Calu3 (cell line): Measurements from ENCODE around the gene TMEM127. TPM values are rescaled to one million over a fixed set of nuclear protein-coding genes. Genes with fewer than 3 reads are reported as not detected.

ENCODE experiments used
- BruUV-seq: library from RNA; stranded (reverse); fragments of 400-500 nt; replicated peaks from 2 replicates; lab custom pipeline; 2021; lab: Mats Ljungman, UMichigan
- CTCF ChIA-PET: fragments of 300-600 bp; sonication (Branson Sonifier 250); formaldehyde crosslinking; loops from one replicate; lab custom pipeline; 2022; ENCODE audit warnings: antibody characterized with exemption; lab: Charles Lee
- DNase-seq: peaks from one replicate; pipeline ENCODE4 v3.0.0; 2022
- H3K27ac Mint-ChIP-seq: one replicate; pipeline ENCODE4 v1.8.0; 2022; ENCODE audit warnings: mixed read lengths; ENCODE audit not compliant: unreplicated experiment
- H3K27me3 Mint-ChIP-seq: one replicate; pipeline ENCODE4 v1.8.0; 2022; ENCODE audit warnings: mixed read lengths; ENCODE audit not compliant: unreplicated experiment
- H3K36me3 Mint-ChIP-seq: one replicate; pipeline ENCODE4 v1.8.0; 2022; ENCODE audit warnings: mild to moderate bottlenecking, moderate library complexity, mixed read lengths; ENCODE audit not compliant: insufficient read depth, unreplicated experiment
- H3K4me1 Mint-ChIP-seq: one replicate; pipeline ENCODE4 v1.8.0; 2022; ENCODE audit warnings: mild to moderate bottlenecking, low read depth, mixed read lengths; ENCODE audit not compliant: unreplicated experiment
- H3K4me3 Mint-ChIP-seq: one replicate; pipeline ENCODE4 v1.8.0; 2022; ENCODE audit warnings: mild to moderate bottlenecking, low read depth, moderate library complexity, mixed read lengths; ENCODE audit not compliant: unreplicated experiment
- H3K9me3 Mint-ChIP-seq: one replicate; pipeline ENCODE4 v1.8.0; 2022; ENCODE audit warnings: low read depth, mixed read lengths; ENCODE audit not compliant: unreplicated experiment
- intact Hi-C: fragments of 100-400 bp; cut with micrococcal nuclease; formaldehyde crosslinking; loops from one replicate; pipeline ENCODE4 v1.10.0; 2022; ENCODE audit not compliant: unreplicated experiment
- total RNA-seq: library from RNA; stranded (reverse); gene quantifications from 2 replicates; pipeline ENCODE4 v1.2.3, GENCODE V29; 2022
- TF ChIP-seq, protein P1 (sequence below): fragments of 200-600 bp; IDR thresholded peaks from one replicate; pipeline ENCODE4 v1.8.0; 2022; ENCODE audit warnings: antibody characterized with exemption; ENCODE audit not compliant: unreplicated experiment

The TMEM127 gene
- total RNA-seq, 1 experiment from 2014 or later = 50.7 TPM

DNA sequence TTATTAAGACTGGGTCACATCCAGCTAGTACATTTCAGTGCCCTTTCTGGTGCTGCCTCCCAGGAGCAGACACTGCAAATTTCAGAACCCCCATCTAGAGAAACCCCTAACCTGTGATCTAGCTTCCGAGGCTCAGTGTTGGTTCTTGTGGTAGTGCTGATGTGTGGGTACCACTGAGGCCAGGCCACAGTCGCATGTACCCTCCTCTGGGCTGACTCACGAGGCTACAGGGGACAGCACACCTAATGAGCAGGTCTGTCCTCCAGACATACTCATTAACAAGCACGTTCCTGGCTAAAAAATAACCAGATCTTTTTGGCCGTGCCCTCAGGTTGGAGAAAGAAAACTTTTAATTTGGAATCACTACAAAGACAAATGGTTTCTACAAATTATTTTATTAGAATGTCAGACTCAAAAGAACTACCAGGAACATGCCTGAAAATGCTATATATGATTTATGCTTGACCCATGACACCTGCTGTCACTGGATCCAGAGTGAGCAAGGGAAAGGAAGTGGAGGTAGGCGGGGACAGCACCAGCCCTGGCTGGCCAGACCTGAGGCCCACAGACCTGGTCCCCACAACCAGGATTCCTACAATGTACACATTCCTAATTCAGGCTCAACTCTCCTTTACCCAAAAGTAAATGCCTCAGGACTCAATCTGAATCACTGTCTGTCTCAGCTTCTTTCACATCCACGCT lies 8.7 kb upstream of the TMEM127 start:
- TF ChIP-seq, protein P1, sequence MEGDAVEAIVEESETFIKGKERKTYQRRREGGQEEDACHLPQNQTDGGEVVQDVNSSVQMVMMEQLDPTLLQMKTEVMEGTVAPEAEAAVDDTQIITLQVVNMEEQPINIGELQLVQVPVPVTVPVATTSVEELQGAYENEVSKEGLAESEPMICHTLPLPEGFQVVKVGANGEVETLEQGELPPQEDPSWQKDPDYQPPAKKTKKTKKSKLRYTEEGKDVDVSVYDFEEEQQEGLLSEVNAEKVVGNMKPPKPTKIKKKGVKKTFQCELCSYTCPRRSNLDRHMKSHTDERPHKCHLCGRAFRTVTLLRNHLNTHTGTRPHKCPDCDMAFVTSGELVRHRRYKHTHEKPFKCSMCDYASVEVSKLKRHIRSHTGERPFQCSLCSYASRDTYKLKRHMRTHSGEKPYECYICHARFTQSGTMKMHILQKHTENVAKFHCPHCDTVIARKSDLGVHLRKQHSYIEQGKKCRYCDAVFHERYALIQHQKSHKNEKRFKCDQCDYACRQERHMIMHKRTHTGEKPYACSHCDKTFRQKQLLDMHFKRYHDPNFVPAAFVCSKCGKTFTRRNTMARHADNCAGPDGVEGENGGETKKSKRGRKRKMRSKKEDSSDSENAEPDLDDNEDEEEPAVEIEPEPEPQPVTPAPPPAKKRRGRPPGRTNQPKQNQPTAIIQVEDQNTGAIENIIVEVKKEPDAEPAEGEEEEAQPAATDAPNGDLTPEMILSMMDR = no peak
- DNase-seq = no peak
- no peak overlapping the region for H3K4me3 Mint-ChIP-seq
- no peak overlapping the region for H3K27ac Mint-ChIP-seq
- peaks cover 86% of the 10 kb centered on the region for H3K36me3 Mint-ChIP-seq
- H3K9me3 Mint-ChIP-seq = no peaks in the 10 kb centered on the region
- TSS peak; percentile 32 for BruUV-seq
- H3K27me3 Mint-ChIP-seq = no peaks in the 10 kb centered on the region
- intact Hi-C loops = no loop called here
- no peaks in the 10 kb centered on the region for H3K4me1 Mint-ChIP-seq
- CTCF ChIA-PET = no interaction called here

DNA sequence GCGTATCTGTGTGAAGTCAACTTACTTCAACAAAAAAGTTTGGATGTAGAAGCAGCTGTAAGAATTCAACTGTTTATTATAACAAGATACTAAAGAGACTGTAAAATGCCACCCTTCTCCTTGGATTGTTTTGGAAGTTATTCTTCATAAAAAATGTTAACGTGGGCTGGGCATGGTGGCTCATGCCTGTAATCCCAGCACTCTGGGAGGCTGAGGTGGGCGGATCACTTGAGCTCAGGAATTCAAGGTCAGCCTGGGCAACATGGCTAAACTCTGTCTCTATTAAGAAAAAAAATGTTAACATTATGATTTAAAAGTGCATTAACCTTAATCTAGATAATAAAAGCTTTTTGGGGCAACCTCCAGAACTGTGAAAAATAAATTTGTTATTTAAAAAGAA lies 8.0 kb upstream of the TMEM127 start:
- Mint-ChIP-seq H3K4me1 (no peaks in the 10 kb centered on the region), H3K27ac (no peak overlapping the region), H3K36me3 (peaks cover 85% of the 10 kb centered on the region), H3K27me3 (no peaks in the 10 kb centered on the region), H3K9me3 (no peaks in the 10 kb centered on the region), H3K4me3 (no peak overlapping the region)
- BruUV-seq = no TSS peak
- CTCF ChIA-PET = interaction anchor here (0.7 to 1.0 kb wide), 3 partner anchors 92 to 281 kb away, joined by 3 to 5 read pairs (median 4); no protein-coding TSS in a partner anchor
- no peak for DNase-seq
- intact Hi-C loops = no loop called here
- TF ChIP-seq, protein P1 = no peak

DNA sequence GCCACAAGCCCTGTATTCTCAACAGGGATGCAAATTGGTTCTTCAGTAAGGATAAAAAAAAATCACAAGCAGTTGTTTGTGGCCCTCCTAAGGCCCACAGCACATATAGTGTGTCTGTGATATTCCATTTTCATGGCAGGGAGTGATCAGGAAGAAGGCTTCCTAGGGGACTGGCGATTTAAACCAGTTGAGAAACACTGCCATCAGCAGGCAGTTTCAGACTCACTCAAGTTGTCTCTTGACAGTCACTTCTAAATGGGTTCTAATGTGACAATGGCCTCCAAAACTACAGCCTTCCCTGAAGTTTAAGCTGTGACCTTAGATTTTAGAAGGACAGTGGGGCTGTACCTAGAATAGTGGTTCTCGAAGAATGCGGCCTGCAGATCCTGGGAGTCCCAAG lies 6.2 kb upstream of the TMEM127 start:
- peaks cover 78% of the 10 kb centered on the region for H3K36me3 Mint-ChIP-seq
- CTCF ChIA-PET = no interaction called here

DNA sequence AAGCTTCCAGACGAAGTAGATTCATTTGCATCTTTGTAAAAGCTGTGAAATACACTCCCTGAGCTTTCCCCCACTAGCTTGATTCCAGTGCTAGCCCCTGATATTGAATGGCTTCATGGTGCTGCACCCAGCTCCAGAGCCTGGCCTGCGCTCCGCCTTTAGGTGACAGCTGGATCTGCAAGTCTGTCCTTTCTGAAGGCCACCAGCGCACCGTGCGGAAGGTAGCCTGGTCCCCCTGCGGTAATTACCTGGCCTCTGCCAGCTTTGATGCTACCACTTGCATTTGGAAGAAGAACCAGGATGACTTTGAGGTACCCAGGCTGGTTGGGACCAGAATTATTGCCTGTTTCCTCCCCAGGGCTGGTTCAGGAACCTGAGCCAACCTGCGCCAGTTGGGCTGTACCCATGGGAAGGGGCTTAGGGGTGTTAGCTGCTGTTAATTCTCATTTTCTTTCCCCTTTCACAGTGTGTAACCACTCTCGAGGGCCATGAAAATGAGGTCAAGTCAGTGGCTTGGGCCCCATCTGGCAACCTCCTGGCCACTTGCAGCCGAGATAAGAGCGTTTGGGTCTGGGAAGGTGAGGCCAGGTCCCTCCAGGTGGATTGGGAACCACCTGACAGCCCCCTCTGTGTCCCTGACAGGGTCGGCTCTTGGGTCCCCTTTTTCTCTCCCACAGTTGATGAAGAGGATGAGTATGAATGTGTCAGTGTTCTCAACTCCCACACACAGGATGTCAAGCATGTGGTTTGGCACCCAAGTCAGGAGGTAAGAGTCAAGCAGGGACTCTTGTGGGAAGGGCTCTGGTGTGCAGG lies 1.6 kb upstream of the TMEM127 start:
- DNase-seq = peak; percentile 55
- Mint-ChIP-seq H3K36me3 (peaks cover 62% of the 10 kb centered on the region), H3K4me1 (peaks cover 15% of the 10 kb centered on the region), H3K27me3 (no peaks in the 10 kb centered on the region), H3K27ac (no peak overlapping the region), H3K9me3 (no peaks in the 10 kb centered on the region), H3K4me3 (peak overlapping the region; percentile 88)
- TF ChIP-seq, protein P1 = no peak
- CTCF ChIA-PET = interaction anchor here (0.7 to 0.9 kb wide), 4 partner anchors 10 to 146 kb away, joined by 3 to 4 read pairs (median 3); partner anchors contain the start of gene NCAPH
- BruUV-seq = no TSS peak
- intact Hi-C loops = loop anchor here (10.0 kb wide), 3 partner anchors 133 to 273 kb away; partner anchors contain the start of genes ANKRD36C and ASTL

More for the DNA sequence above, 6.2 kb upstream of the TMEM127 start:
- DNase-seq = no peak
- H3K27me3 Mint-ChIP-seq = no peaks in the 10 kb centered on the region
- no peaks in the 10 kb centered on the region for H3K9me3 Mint-ChIP-seq
- H3K4me3 Mint-ChIP-seq = no peak overlapping the region
- BruUV-seq = no TSS peak
- intact Hi-C loops = no loop called here
- TF ChIP-seq, protein P1 = no peak
- H3K4me1 Mint-ChIP-seq = no peaks in the 10 kb centered on the region
- H3K27ac Mint-ChIP-seq = no peak overlapping the region
